ENCODE results near the gene MTCL1.
A peak's percentile ranks its signal among the peaks of the same experiment; 100 is the strongest.

Gene MTCL1

GRCh38 chr18:8688216-8688800 lies 17.0 kb upstream of the MTCL1 start:
- DNase-seq = no peak

- no peak for DNase-seq
Observed at GRCh38 chr18:8688816-8689215, 16.5 kb upstream of the MTCL1 start.

GRCh38 chr18:8689517-8689916 lies 15.8 kb upstream of the MTCL1 start:
- no peak for DNase-seq

GRCh38 chr18:8694891-8695290 lies 10.5 kb upstream of the MTCL1 start:
- no peak for DNase-seq

GRCh38 chr18:8695932-8696517 lies 9.3 kb upstream of the MTCL1 start:
- no peak for DNase-seq

GRCh38 chr18:8696749-8697211 lies 8.6 kb upstream of the MTCL1 start:
- peak; percentile 33 to 93 for DNase-seq

GRCh38 chr18:8699126-8699525 lies 6.2 kb upstream of the MTCL1 start:
- no peak for DNase-seq

- DNase-seq = peak in 1 of 2 donors; percentile 32
Observed at GRCh38 chr18:8699948-8700347, 5.4 kb upstream of the MTCL1 start.

GRCh38 chr18:8701546-8702118 lies 3.7 kb upstream of the MTCL1 start:
- DNase-seq = no peak

- DNase-seq = no peak
Observed at GRCh38 chr18:8702668-8703067, 2.7 kb upstream of the MTCL1 start.

GRCh38 chr18:8703092-8703709 lies 2.2 kb upstream of the MTCL1 start:
- peak; percentile 20 to 22 for DNase-seq

GRCh38 chr18:8703781-8704301 lies 1.5 kb upstream of the MTCL1 start:
- no peak for DNase-seq

- peak; percentile 60 to 73 for DNase-seq
Observed at GRCh38 chr18:8704361-8705237, 757 bp upstream of the MTCL1 start.

- no peak for DNase-seq
Observed at GRCh38 chr18:8705961-8706790, 820 bp downstream of the MTCL1 start.

GRCh38 chr18:8706791-8707555 lies 1.6 kb downstream of the MTCL1 start:
- DNase-seq = no peak

GRCh38 chr18:8707556-8708300 lies 2.4 kb downstream of the MTCL1 start:
- no peak for DNase-seq

- no peak for DNase-seq
Observed at GRCh38 chr18:8708670-8709069, 3.3 kb downstream of the MTCL1 start.

- DNase-seq = no peak
Observed at GRCh38 chr18:8709248-8710059, 4.1 kb downstream of the MTCL1 start.

- no peak for DNase-seq
Observed at GRCh38 chr18:8711736-8712135, 6.4 kb downstream of the MTCL1 start.

All from inflammatory macrophage treated with lipopolysaccharide for 1 hour (primary cell).